ENCODE results near the gene RXRA.

Gene RXRA

DNA sequence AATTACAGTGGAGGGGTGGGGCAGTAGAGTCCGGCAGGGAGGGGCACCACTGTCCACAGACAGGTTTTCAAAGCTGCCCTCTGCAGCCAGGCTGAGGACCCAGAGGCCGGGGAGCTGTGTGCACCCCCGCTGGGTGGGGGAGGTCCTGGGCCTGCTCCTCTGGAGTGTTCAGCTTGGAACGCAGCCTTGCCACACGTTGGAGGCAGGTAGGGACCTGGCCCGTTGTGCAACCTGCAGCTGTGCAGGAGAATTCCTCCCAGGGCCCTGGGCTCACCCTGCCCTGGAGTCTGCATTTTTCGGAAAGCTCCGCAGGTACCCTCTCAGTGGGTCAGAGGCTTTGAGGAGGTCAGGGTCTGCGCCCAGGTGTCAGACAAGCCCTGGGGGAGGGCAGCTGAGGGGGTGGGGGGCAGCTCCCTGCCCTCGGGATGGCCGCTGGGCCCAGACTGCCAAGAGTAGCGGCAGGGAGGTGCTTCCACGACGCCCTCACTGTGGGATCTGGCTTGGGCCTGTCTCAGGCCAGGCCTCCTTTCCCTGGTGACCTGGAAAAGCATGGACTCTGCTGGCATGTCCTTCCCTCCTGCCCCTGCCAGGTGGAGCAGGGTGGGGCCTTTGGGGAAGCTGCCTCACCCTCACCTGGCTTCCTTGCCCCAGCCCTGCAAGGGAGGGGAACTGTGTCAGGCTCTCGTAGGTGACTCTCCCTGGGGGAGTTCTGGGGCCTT is 29.5 kb downstream of the RXRA start:
- CTCF ChIA-PET = interaction anchor here (1.5 kb wide), 1 partner anchor 184 kb away, joined by 3 read pairs; no protein-coding TSS in a partner anchor
- H3K4me3 ChIP-seq (ENCODE audit: low read depth, low read length) = no peak overlapping the region
- TF ChIP-seq, protein P1, sequence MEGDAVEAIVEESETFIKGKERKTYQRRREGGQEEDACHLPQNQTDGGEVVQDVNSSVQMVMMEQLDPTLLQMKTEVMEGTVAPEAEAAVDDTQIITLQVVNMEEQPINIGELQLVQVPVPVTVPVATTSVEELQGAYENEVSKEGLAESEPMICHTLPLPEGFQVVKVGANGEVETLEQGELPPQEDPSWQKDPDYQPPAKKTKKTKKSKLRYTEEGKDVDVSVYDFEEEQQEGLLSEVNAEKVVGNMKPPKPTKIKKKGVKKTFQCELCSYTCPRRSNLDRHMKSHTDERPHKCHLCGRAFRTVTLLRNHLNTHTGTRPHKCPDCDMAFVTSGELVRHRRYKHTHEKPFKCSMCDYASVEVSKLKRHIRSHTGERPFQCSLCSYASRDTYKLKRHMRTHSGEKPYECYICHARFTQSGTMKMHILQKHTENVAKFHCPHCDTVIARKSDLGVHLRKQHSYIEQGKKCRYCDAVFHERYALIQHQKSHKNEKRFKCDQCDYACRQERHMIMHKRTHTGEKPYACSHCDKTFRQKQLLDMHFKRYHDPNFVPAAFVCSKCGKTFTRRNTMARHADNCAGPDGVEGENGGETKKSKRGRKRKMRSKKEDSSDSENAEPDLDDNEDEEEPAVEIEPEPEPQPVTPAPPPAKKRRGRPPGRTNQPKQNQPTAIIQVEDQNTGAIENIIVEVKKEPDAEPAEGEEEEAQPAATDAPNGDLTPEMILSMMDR (IDR thresholded peaks at IDR 0.05; ENCODE audit: insufficient read depth, low read length, missing control alignments) = no peak
- POLR2A ChIA-PET = no interaction called here
- no peak for DNase-seq (ENCODE audit: low read depth, low spot score)

DNA sequence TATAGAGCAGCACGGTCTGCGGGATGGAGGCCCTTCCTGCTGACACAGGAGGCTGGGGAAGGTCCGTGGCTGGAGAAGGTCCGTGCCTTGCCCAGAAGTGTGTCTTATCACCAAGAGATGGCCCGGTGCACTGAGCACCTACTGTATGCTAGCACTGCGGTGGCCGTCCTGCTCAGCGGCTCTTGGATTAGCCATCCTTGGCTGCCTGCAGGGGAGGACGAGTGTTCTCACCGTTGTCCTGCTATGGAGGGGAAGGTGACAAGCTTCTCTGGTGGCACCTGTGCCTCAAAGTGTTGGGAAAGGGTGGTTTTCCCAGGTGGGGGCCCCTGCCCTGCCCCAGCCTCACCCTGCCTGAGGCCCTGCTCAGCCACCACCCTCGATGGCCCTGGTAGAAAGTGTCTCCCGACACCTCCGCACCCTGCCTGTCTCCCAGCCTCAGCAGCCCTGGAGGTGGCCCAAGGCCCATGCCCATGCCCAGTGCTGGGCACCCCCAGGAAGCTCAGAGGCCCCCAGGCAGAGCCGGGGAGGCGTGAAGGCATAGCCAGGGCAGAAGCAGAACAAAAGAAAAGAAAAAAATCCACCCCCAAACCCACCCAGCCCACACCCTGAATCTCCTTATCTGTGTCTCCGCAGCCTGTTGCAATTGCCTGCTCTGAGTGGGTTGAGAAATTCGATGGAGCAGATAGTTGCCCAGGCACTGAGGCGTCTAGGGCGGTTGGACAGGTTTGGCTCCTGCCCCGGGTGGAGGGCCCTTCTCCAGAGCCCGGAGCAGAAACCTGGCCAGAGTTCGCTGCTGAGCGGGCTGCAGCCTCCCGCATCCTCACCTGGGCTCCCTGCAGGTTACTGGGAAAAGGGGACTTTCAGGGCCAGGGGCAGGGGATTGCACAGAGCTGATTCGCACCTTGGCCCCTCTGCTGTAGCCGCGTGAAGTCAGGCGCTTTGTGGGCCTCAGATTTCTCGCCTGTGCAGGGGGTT is 30.5 kb downstream of the RXRA start:
- POLR2A ChIA-PET = no interaction called here
- no peak overlapping the region for H3K4me3 ChIP-seq (ENCODE audit: low read depth, low read length)
- no peak for DNase-seq (ENCODE audit: low read depth, low spot score)
- CTCF ChIA-PET = interaction anchor here (1.5 kb wide), 1 partner anchor 185 kb away, joined by 3 read pairs; no protein-coding TSS in a partner anchor
- TF ChIP-seq, protein P1 (IDR thresholded peaks at IDR 0.05; ENCODE audit: insufficient read depth, low read length, missing control alignments) = no peak

DNA sequence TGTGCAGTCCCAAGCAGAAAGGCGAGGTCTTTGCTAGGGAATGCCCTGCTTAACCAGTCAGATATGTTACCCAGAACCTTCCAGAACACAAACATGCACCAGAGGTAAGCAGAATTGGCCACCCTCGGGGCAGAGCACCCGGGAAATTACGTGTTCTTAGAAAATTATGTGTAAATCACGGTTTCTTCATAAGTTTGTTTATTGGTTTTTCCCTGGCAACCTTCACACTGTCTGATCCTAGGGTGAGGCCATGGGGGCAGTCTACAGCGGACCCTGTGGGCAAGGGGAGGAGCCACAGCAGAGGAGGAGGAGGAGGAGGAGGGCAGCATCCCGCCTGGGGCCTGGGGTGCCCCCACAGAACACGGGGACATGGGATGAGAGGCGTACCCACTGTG is 31.4 kb downstream of the RXRA start:
- DNase-seq (ENCODE audit: low read depth, low spot score) = no peak
- CTCF ChIA-PET = no interaction called here
- no peak overlapping the region for H3K4me3 ChIP-seq (ENCODE audit: low read depth, low read length)
- POLR2A ChIA-PET = no interaction called here
- TF ChIP-seq, protein P1 (IDR thresholded peaks at IDR 0.05; ENCODE audit: insufficient read depth, low read length, missing control alignments) = no peak

- CTCF ChIA-PET = interaction anchor here (1.7 kb wide), 1 partner anchor 187 kb away, joined by 4 read pairs; no protein-coding TSS in a partner anchor
Observed at GRCh38 chr9:134358026-134358661, 31.9 kb downstream of the RXRA start.

DNA sequence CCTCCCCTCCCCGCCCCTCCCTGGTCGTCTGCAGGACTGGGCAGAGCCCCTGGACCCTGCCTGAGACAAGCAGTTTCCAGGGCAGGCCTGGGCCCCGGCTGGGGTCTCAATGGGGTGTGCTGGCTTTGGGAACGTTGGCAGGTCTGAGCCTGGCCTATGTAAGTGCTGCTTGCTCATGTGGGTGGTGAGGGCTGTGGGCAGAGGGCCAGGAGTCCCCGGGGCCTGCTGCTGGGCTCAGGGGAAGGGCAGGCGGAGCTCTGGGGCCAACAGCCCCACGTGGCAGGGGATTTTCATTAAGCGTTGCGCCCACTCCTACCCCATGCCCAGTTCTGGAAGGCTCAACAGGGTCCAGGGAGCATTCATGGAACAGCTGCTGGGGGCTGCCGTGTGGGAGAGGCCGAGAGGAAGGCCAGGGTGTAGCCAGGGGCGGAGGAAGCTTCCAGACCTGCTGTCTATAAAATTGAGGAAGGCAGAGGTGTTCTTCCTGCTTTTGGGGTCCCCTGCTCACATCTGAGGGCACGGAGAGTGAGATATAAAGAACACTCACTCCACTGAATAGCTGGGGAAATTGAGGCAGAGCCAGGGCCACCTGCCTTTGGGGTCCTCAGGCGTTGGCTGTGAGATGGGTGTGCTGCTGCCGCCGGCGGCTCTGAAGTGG is 32.5 kb downstream of the RXRA start:
- ChIA-PET CTCF (interaction anchor here (1.7 kb wide), 1 partner anchor 188 kb away, joined by 4 read pairs; no protein-coding TSS in a partner anchor), POLR2A (no interaction called here)
- no peak for DNase-seq (ENCODE audit: low read depth, low spot score)
- H3K4me3 ChIP-seq (ENCODE audit: low read depth, low read length) = no peak overlapping the region
- TF ChIP-seq, protein P1 (IDR thresholded peaks at IDR 0.05; ENCODE audit: insufficient read depth, low read length, missing control alignments) = no peak

More at GRCh38 chr9:134358026-134358661, 31.9 kb downstream of the RXRA start:
- DNase-seq (ENCODE audit: low read depth, low spot score) = no peak
- TF ChIP-seq, protein P1 (IDR thresholded peaks at IDR 0.05; ENCODE audit: insufficient read depth, low read length, missing control alignments) = no peak
- POLR2A ChIA-PET = no interaction called here
- no peak overlapping the region for H3K4me3 ChIP-seq (ENCODE audit: low read depth, low read length)
